ENCODE data around the gene PCSK5. TPM values are rescaled to one million over a fixed set of nuclear protein-coding genes. Genes with fewer than 3 reads are reported as not detected.

Gene PCSK5
- polyA plus RNA-seq, 3 donors, result 4.8 to 13.0 (median 7.1) TPM

DNA sequence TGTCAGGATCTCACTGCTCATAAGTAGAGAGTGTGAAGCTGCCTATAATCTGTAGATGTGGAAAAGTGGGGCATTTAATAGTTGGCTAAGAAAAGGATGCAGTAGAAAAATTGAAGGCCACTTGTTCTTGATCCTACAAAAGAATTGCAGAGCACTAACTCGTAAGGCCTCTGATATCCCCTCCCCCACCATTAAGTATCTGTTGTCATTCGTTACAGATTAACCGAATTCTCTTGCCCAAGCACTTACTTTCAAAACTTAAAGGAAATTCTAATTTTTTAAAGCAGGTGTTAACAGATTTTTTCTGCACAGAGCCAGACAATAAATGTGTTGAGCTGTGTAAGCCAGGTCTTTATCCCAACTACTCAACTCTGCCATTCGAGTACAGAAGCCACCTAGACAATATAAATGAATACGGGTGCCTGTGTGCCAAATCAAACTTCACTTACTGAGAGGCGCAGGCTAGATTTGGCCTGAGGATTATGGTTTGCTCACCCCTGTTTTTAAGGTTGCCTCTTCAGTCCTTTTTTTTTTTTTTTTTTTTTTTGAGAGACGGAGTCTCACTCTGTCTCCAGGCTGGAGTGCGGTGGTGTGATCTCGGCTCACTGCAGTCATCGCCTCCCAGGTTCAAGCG, 268.9 kb downstream of the PCSK5 start:
- Histone ChIP-seq H3K4me3 (replicated peaks in 1 of 3; ENCODE audit: low read depth in 2 of 3, low read length in 3 of 3) (no peak overlapping the region), H3K27ac (ENCODE audit: low read depth in 1 of 2, low read length in 2 of 2) (no peak overlapping the region), H3K4me2 (replicated peaks; ENCODE audit: extremely low read depth, low read length, poor library complexity, severe bottlenecking) (no peak overlapping the region), H3K27me3 (ENCODE audit: control insufficient read depth in 2 of 2, insufficient read depth in 2 of 2, low read length in 2 of 2) (no peaks in the 10 kb centered on the region), H3K36me3 (replicated peaks in 1 of 2; ENCODE audit: control insufficient read depth in 1 of 2, insufficient read depth in 2 of 2, low read length in 2 of 2) (peaks cover 27 to 59% of the 10 kb centered on the region in 2 donors), H2AFZ (ENCODE audit: insufficient read depth, low read depth, low read length, poor library complexity, severe bottlenecking) (no peak overlapping the region), H3K79me2 (ENCODE audit: insufficient read depth, low read length) (no peaks in the 10 kb centered on the region), H4K20me1 (ENCODE audit: insufficient read depth, low read length) (no peaks in the 10 kb centered on the region), H3K9me3 (replicated peaks in 1 of 2; ENCODE audit: control insufficient read depth in 1 of 2, insufficient read depth in 1 of 2, low read length in 2 of 2) (no peaks in the 10 kb centered on the region), H3K4me1 (ENCODE audit: control insufficient read depth in 1 of 2, insufficient read depth in 2 of 2, low read length in 2 of 2) (no peaks in the 10 kb centered on the region), H3K9ac (ENCODE audit: insufficient read depth, low read length, poor library complexity, severe bottlenecking) (no peak overlapping the region)
- Mint-ChIP-seq H3K4me1 (peaks cover 2% of the 10 kb centered on the region), H3K27ac (no peak overlapping the region), H3K27me3 (ENCODE audit: low read depth in 3 of 3) (peaks cover 0 to 3% (median 0%) of the 10 kb centered on the region in 3 donors), H3K36me3 (peaks cover 56 to 69% of the 10 kb centered on the region in 2 donors), H3K4me3 (no peak overlapping the region), H3K9me3 (peaks cover 0 to 5% (median 0%) of the 10 kb centered on the region in 7 donors)
- 99% methylated on average over 5 of the region's 11 CpGs for WGBS (ENCODE audit: insufficient coverage)
- intact Hi-C loops (cut with micrococcal nuclease), result no loop called here
- DNase-seq, result no peak
- TF ChIP-seq, protein P1, sequence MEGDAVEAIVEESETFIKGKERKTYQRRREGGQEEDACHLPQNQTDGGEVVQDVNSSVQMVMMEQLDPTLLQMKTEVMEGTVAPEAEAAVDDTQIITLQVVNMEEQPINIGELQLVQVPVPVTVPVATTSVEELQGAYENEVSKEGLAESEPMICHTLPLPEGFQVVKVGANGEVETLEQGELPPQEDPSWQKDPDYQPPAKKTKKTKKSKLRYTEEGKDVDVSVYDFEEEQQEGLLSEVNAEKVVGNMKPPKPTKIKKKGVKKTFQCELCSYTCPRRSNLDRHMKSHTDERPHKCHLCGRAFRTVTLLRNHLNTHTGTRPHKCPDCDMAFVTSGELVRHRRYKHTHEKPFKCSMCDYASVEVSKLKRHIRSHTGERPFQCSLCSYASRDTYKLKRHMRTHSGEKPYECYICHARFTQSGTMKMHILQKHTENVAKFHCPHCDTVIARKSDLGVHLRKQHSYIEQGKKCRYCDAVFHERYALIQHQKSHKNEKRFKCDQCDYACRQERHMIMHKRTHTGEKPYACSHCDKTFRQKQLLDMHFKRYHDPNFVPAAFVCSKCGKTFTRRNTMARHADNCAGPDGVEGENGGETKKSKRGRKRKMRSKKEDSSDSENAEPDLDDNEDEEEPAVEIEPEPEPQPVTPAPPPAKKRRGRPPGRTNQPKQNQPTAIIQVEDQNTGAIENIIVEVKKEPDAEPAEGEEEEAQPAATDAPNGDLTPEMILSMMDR (IDR thresholded peaks at IDR 0.05), result no peak

DNA sequence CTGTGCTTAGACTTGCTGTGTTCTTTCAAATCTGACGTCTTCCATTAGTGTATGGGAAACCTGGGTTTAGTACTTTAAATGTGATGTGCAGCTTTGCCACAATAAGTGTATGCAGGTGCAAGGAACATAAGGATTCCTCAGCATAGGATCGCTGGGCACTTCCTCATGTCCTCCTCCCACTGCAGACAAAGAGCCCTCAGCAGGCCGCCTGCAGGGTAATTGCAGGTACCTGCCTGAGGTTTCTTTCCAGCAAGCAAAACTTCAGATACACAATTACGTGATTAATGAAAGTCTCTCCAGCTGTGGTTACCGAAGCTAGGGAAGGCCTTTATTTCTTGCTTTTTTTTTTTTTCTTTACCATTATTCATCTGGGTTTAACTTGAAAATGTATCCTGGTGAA, 270.6 kb downstream of the PCSK5 start:
- Histone ChIP-seq H3K4me2 (replicated peaks; ENCODE audit: extremely low read depth, low read length, poor library complexity, severe bottlenecking) (no peak overlapping the region), H3K27me3 (ENCODE audit: control insufficient read depth in 2 of 2, insufficient read depth in 2 of 2, low read length in 2 of 2) (no peaks in the 10 kb centered on the region), H4K20me1 (ENCODE audit: insufficient read depth, low read length) (peaks cover 5% of the 10 kb centered on the region), H3K36me3 (replicated peaks in 1 of 2; ENCODE audit: control insufficient read depth in 1 of 2, insufficient read depth in 2 of 2, low read length in 2 of 2) (peaks cover 27 to 61% of the 10 kb centered on the region in 2 donors), H3K9me3 (replicated peaks in 1 of 2; ENCODE audit: control insufficient read depth in 1 of 2, insufficient read depth in 1 of 2, low read length in 2 of 2) (no peaks in the 10 kb centered on the region), H3K27ac (ENCODE audit: low read depth in 1 of 2, low read length in 2 of 2) (no peak overlapping the region), H3K4me1 (ENCODE audit: control insufficient read depth in 1 of 2, insufficient read depth in 2 of 2, low read length in 2 of 2) (peaks cover 8 to 14% of the 10 kb centered on the region in 2 donors), H3K9ac (ENCODE audit: insufficient read depth, low read length, poor library complexity, severe bottlenecking) (no peak overlapping the region), H3K79me2 (ENCODE audit: insufficient read depth, low read length) (no peaks in the 10 kb centered on the region), H2AFZ (ENCODE audit: insufficient read depth, low read depth, low read length, poor library complexity, severe bottlenecking) (no peak overlapping the region), H3K4me3 (replicated peaks in 1 of 3; ENCODE audit: low read depth in 2 of 3, low read length in 3 of 3) (no peak overlapping the region)
- intact Hi-C loops (cut with micrococcal nuclease), result no loop called here
- Mint-ChIP-seq H3K27ac (no peak overlapping the region), H3K36me3 (peaks cover 59 to 75% of the 10 kb centered on the region in 2 donors), H3K9me3 (peaks cover 0 to 5% (median 0%) of the 10 kb centered on the region in 7 donors), H3K4me3 (no peak overlapping the region), H3K27me3 (ENCODE audit: low read depth in 3 of 3) (peaks cover 0 to 3% (median 0%) of the 10 kb centered on the region in 3 donors), H3K4me1 (peaks cover 16% of the 10 kb centered on the region)
- 100% methylated on average over 1 of the region's 5 CpGs for WGBS (ENCODE audit: insufficient coverage)
- TF ChIP-seq, protein P1 (IDR thresholded peaks at IDR 0.05), result no peak
- DNase-seq, result no peak
